ENCODE data around the gene MYO5C.

The MYO5C gene, protein sequence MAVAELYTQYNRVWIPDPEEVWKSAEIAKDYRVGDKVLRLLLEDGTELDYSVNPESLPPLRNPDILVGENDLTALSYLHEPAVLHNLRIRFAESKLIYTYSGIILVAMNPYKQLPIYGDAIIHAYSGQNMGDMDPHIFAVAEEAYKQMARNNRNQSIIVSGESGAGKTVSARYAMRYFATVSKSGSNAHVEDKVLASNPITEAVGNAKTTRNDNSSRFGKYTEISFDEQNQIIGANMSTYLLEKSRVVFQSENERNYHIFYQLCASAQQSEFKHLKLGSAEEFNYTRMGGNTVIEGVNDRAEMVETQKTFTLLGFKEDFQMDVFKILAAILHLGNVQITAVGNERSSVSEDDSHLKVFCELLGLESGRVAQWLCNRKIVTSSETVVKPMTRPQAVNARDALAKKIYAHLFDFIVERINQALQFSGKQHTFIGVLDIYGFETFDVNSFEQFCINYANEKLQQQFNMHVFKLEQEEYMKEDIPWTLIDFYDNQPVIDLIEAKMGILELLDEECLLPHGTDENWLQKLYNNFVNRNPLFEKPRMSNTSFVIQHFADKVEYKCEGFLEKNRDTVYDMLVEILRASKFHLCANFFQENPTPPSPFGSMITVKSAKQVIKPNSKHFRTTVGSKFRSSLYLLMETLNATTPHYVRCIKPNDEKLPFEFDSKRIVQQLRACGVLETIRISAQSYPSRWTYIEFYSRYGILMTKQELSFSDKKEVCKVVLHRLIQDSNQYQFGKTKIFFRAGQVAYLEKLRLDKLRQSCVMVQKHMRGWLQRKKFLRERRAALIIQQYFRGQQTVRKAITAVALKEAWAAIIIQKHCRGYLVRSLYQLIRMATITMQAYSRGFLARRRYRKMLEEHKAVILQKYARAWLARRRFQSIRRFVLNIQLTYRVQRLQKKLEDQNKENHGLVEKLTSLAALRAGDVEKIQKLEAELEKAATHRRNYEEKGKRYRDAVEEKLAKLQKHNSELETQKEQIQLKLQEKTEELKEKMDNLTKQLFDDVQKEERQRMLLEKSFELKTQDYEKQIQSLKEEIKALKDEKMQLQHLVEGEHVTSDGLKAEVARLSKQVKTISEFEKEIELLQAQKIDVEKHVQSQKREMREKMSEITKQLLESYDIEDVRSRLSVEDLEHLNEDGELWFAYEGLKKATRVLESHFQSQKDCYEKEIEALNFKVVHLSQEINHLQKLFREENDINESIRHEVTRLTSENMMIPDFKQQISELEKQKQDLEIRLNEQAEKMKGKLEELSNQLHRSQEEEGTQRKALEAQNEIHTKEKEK (N-terminal part only)

DNA sequence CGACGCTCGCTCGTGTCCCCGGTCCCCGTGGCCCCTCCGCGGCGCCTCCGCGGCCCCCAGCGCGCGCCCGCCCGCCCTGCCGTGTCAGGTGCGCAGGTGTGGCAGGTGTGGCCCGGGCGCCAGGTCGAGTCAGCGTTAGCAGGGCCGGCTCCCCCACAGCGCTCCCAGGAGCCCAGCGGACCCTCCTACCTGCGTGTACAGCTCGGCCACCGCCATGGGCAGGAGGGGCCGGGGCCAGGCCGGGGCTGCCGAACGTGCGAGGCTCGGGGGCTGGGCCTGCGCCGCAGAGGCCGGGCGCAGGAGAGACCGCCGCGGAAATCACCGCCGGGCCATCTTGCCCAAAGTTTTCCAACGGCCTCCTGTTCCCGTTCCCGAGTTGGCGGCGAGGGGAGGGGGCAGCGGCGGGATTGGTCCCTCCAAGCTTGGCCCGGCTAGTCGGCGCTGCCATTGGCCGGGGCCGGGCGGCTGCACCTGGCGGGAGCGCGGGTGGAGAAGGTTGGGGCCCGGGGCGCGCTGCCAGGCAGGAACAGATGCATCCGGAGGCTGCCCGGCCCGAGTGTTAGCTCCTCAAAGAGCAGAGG, at the start of gene MYO5C:
Gene MYO5C, minus strand, starts transcription at position 384 of the 581 bp plus-strand sequence. Its CDS starts 168 bp downstream, at position 216.
- TF ChIP-seq, protein P1, sequence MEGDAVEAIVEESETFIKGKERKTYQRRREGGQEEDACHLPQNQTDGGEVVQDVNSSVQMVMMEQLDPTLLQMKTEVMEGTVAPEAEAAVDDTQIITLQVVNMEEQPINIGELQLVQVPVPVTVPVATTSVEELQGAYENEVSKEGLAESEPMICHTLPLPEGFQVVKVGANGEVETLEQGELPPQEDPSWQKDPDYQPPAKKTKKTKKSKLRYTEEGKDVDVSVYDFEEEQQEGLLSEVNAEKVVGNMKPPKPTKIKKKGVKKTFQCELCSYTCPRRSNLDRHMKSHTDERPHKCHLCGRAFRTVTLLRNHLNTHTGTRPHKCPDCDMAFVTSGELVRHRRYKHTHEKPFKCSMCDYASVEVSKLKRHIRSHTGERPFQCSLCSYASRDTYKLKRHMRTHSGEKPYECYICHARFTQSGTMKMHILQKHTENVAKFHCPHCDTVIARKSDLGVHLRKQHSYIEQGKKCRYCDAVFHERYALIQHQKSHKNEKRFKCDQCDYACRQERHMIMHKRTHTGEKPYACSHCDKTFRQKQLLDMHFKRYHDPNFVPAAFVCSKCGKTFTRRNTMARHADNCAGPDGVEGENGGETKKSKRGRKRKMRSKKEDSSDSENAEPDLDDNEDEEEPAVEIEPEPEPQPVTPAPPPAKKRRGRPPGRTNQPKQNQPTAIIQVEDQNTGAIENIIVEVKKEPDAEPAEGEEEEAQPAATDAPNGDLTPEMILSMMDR (IDR thresholded peaks at IDR 0.05; ENCODE audit: borderline replicate concordance, control extremely low read depth, extremely low read depth, insufficient read depth, missing control alignments) = no peak
- no peak for DNase-seq (ENCODE audit: low spot score)
- in situ Hi-C loops (cut with MboI; ENCODE audit: low sequenced_read_pairs, unreplicated experiment) = no loop called here

DNA sequence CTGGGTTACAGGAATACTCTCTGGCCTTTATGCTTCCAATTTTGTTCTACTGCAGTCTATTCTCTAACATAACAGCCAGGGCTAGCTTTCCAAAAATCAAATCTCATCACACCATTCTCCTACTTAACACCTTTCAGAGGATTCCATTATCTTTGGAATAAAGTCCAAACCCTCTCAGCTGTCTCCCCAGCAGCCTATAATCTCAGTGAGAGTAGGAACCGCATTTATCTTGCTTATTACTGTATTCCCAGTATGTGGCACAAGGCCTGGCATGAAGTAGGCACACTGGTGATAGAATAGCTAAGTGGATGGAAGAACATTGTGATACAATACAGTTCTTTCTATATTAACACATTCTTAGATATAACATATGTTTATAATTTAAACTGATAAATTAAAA, 49.0 kb upstream of the MYO5C start:
- DNase-seq (ENCODE audit: low spot score) = no peak
- in situ Hi-C loops (cut with MboI; ENCODE audit: low sequenced_read_pairs, unreplicated experiment) = no loop called here
- TF ChIP-seq, protein P1 (IDR thresholded peaks at IDR 0.05; ENCODE audit: borderline replicate concordance, control extremely low read depth, extremely low read depth, insufficient read depth, missing control alignments) = no peak

DNA sequence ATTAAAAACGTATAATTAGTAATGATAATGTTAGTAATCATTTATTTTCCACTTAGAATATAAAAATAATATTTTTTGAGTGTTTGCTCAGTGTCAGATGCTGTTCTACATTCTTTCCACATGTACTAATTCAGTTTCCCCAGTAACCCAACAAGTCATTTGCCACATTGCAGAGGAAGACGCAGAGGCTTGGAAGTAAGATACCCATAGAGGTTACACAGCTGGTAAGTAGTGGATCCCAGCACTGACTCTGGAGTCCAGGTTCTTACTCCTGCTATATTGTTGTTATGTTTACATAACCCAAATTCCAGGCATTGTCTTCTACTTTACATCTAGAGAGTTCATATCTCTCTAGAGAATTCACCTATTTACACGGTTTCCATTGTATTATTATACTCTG, 48.2 kb upstream of the MYO5C start:
- TF ChIP-seq, protein P1 (IDR thresholded peaks at IDR 0.05; ENCODE audit: borderline replicate concordance, control extremely low read depth, extremely low read depth, insufficient read depth, missing control alignments) = no peak
- DNase-seq (ENCODE audit: low spot score) = no peak
- in situ Hi-C loops (cut with MboI; ENCODE audit: low sequenced_read_pairs, unreplicated experiment) = no loop called here

DNA sequence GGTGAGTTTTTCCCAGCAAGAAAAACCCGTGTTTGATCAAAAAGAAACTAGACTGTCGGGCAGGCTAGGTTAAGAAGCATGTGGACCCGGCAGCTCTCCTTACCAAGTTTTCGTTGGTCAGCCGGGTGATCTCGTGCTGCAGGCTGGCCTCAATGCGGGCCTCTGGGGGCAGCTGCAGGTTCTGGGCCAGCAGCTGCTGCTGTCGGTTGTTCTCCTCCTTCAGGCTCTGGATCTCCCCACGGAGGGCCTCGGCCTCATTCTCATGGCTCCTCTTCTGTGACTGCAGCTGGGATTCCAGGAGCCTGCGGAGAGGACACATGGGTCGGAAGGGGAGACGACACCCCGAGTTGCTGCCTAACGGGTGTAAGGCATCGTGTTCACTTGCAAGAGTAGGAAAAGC, 44.5 kb upstream of the MYO5C start:
- TF ChIP-seq, protein P1 (IDR thresholded peaks at IDR 0.05; ENCODE audit: borderline replicate concordance, control extremely low read depth, extremely low read depth, insufficient read depth, missing control alignments) = no peak
- in situ Hi-C loops (cut with MboI; ENCODE audit: low sequenced_read_pairs, unreplicated experiment) = no loop called here
- no peak for DNase-seq (ENCODE audit: low spot score)

DNA sequence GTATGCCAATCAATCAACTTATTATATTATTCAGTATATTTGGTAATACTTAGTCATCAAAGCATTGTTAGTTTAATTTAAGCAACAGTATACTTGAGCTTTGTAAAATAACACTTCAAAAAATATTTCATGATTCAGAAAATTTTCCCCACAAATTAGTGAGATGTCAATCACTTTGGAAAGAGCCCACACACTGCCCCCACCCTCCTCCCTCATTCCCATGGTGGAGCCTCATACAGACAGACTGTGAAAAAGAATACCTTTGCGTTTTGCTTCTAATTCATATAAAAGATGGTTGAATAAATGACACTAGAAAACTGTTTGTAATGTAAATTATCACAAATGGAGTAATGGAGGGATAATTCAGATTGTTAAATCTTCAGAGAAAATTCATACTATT, 43.3 kb upstream of the MYO5C start:
- in situ Hi-C loops (cut with MboI; ENCODE audit: low sequenced_read_pairs, unreplicated experiment) = no loop called here
- DNase-seq (ENCODE audit: low spot score) = no peak
- TF ChIP-seq, protein P1 (IDR thresholded peaks at IDR 0.05; ENCODE audit: borderline replicate concordance, control extremely low read depth, extremely low read depth, insufficient read depth, missing control alignments) = no peak

DNA sequence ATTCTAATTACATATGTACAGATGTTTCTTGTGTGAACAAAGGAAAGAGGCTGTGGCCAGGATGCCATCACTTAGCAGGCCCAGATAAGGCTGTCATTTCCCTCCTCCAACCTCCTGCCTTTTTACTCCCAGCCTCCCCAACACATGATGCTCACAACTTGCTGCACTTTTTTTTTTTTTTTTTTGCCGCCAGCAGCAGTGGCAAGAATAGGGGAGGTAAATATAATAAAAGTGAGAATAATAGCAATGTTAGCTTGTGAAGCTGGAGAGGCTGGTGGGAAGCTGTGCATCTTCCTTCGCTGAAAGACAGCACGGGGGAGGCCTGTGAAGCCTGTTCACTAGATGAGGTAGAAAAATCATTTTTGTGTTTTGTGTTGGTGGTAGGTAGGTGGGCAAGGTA, 42.5 kb upstream of the MYO5C start:
- in situ Hi-C loops (cut with MboI; ENCODE audit: low sequenced_read_pairs, unreplicated experiment) = no loop called here
- TF ChIP-seq, protein P1 (IDR thresholded peaks at IDR 0.05; ENCODE audit: borderline replicate concordance, control extremely low read depth, extremely low read depth, insufficient read depth, missing control alignments) = no peak
- no peak for DNase-seq (ENCODE audit: low spot score)

Data from GM13976 (cell line).